ENCODE measurements around the gene OR1J2. TPM values are rescaled to one million over a fixed set of nuclear protein-coding genes. Genes with fewer than 3 reads are reported as not detected.
"Not testable (repeated sequence)": the region's sequence is repeated elsewhere in the genome, so short reads cannot be mapped to it uniquely, and the experiment has no call there.

Gene OR1J2
- total RNA-seq, 2 donors from 2014 or later = not detected

- no peak for TF ChIP-seq CTCF (IDR thresholded peaks at IDR 0.05)
- Histone ChIP-seq H3K36me3 (no peaks in the 10 kb centered on the region), H3K27ac (no peak overlapping the region), H3K27me3 (no peaks in the 10 kb centered on the region), H3K4me1 (no peaks in the 10 kb centered on the region), H3K4me3 (no peak overlapping the region), H3K9me3 (peaks cover 0 to 6% of the 10 kb centered on the region in 2 donors)
- DNase-seq (ENCODE audit: low spot score) = no peak
These were observed 25.5 kb downstream of the OR1J2 start for GRCh38 chr9:122536134-122536533.

DNA sequence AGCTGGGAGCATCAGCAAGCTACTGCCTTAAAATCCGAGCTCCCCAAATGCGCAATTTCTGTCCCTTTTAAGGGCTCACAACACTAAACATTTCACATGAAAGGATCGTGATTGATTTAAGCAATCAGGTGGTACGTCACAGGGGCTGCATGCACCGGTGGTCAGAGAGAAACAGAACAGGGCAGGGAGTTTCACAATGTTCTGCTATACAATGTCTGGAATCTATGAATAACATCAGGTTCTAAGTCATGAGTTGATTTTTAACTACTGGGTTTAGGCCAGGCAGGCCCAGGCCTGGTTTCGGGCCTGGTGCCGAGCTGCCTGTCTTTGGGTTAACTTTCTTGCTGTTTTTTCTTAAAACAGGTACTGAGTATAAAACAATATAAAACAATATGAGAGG is 26.5 kb downstream of the OR1J2 start:
- not testable (repeated sequence) for H3K27ac ChIP-seq; H3K4me1 ChIP-seq; H3K36me3 ChIP-seq; H3K27me3 ChIP-seq; H3K4me3 ChIP-seq; H3K9me3 ChIP-seq; DNase-seq (ENCODE audit: low spot score)

GRCh38 chr9:122538757-122539156 is 28.2 kb downstream of the OR1J2 start:
- DNase-seq (ENCODE audit: low spot score) = no peak
- no peaks in the 10 kb centered on the region for H3K36me3 ChIP-seq
- H3K4me1 ChIP-seq = no peaks in the 10 kb centered on the region
- H3K27me3 ChIP-seq = no peaks in the 10 kb centered on the region
- no peak overlapping the region for H3K27ac ChIP-seq
- TF ChIP-seq CTCF (IDR thresholded peaks at IDR 0.05) = no peak
- H3K4me3 ChIP-seq = no peak overlapping the region
- peaks cover 0 to 6% of the 10 kb centered on the region in 2 donors for H3K9me3 ChIP-seq

DNA sequence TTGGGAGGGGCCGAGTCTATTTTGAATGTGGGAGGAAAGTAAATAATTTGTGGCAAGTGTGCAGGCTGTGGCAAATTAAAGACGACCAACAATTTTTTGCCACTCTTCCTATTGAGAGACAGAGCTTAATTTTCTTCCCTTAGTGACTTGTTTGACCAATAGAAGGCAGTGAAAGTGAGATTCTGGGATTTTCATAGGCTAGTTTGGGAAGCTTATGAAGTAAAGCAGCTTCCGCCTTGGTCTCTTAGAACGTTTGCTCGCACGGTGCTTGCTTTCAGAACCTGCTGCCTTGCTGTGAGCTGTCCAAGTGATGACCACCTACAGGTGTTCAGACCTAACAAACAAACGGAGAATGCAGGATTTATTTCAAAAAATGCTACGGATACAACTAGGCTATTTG is 35.6 kb downstream of the OR1J2 start:
- no peak for TF ChIP-seq CTCF (IDR thresholded peaks at IDR 0.05)
- no peak for DNase-seq (ENCODE audit: low spot score)
- Histone ChIP-seq H3K27ac (no peak overlapping the region), H3K27me3 (no peaks in the 10 kb centered on the region), H3K4me1 (no peaks in the 10 kb centered on the region), H3K9me3 (peaks cover 0 to 5% of the 10 kb centered on the region in 2 donors), H3K36me3 (no peaks in the 10 kb centered on the region), H3K4me3 (no peak overlapping the region)

GRCh38 chr9:122551371-122551770 is 40.8 kb downstream of the OR1J2 start:
- Histone ChIP-seq H3K27ac (no peak overlapping the region), H3K4me1 (no peaks in the 10 kb centered on the region), H3K4me3 (no peak overlapping the region), H3K36me3 (no peaks in the 10 kb centered on the region), H3K27me3 (no peaks in the 10 kb centered on the region), H3K9me3 (peaks cover 0 to 5% of the 10 kb centered on the region in 2 donors)
- DNase-seq (ENCODE audit: low spot score) = no peak
- TF ChIP-seq CTCF (IDR thresholded peaks at IDR 0.05) = no peak

DNA sequence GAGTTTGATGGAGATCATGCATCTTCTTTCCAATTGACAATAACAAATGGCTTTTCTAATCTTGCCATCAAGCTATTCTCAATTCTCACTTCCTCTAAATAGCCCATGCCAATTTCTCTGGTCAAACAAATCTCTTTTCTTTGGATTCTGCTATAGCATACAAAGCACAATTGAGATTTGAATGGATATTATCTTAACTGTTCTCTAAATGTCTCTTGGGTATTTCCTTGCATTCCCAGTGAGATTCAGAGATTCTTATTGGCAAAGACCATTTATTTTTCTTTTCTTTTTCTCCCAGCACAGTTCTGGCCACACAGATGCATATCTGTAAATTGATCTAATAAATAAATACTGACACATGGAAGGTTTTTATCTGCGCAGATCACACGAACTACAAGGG is 42.2 kb downstream of the OR1J2 start, which contains the start of gene OR1N2:
Gene OR1N2 (plus strand): TSS at position 301 of the 400 bp plus-strand sequence. CDS start 100 bp downstream, outside the sequence.
- no peak within 1 kb of the TSS for H3K4me3 ChIP-seq
- H3K4me1 ChIP-seq = no peaks in the 10 kb centered on the region
- no peak for DNase-seq (ENCODE audit: low spot score)
- TF ChIP-seq CTCF (IDR thresholded peaks at IDR 0.05) = no peak
- peaks cover 0 to 5% of the 10 kb centered on the region in 2 donors for H3K9me3 ChIP-seq
- no peaks in the 10 kb centered on the region for H3K36me3 ChIP-seq
- H3K27me3 ChIP-seq = no peaks in the 10 kb centered on the region
- H3K27ac ChIP-seq = no peak within 1 kb of the TSS

Other genes starting within 250 kb of the OR1J2 start
- 10 to 100 TPM; 19.2 to 23.2 TPM for gene RBM18, start 246.0 kb upstream of the OR1J2 start, total RNA-seq
- 10 to 100 TPM; 20.7 to 21.4 TPM for gene MRRF, start 245.9 kb upstream of the OR1J2 start, total RNA-seq
- 10 to 100 TPM; 14.6 to 46.0 TPM for gene PTGS1, start 139.8 kb upstream of the OR1J2 start, total RNA-seq
- gene OR1J1, start 32.9 kb upstream of the OR1J2 start, total RNA-seq = not detected
- gene OR1J4, start 8.3 kb downstream of the OR1J2 start, total RNA-seq = not detected
- gene OR1N1, start 16.5 kb downstream of the OR1J2 start, total RNA-seq = not detected
- not detected for gene OR1N2, start 42.3 kb downstream of the OR1J2 start, total RNA-seq
- under 1 TPM; 0.43 to 0.48 TPM for gene OR1L8, start 72.6 kb downstream of the OR1J2 start, total RNA-seq
- gene OR1Q1, start 103.9 kb downstream of the OR1J2 start, total RNA-seq = not detected
- gene OR1B1, start 146.8 kb downstream of the OR1J2 start, total RNA-seq = not detected
- gene OR1L1, start 150.9 kb downstream of the OR1J2 start, total RNA-seq = not detected
- gene OR1L3, start 164.3 kb downstream of the OR1J2 start, total RNA-seq = not detected
- gene OR1L4, start 213.2 kb downstream of the OR1J2 start, total RNA-seq = not detected
- not detected for gene OR1L6, start 231.5 kb downstream of the OR1J2 start, total RNA-seq

Data from right atrium auricular region (tissue), 2 donors.